ENCODE results near the gene OTOP2.
A peak's percentile ranks its signal among the peaks of the same experiment; 100 is the strongest.
"Not testable (repeated sequence)": the region's sequence is repeated elsewhere in the genome, so short reads cannot be mapped to it uniquely, and the experiment has no call there.

Gene OTOP2

DNA sequence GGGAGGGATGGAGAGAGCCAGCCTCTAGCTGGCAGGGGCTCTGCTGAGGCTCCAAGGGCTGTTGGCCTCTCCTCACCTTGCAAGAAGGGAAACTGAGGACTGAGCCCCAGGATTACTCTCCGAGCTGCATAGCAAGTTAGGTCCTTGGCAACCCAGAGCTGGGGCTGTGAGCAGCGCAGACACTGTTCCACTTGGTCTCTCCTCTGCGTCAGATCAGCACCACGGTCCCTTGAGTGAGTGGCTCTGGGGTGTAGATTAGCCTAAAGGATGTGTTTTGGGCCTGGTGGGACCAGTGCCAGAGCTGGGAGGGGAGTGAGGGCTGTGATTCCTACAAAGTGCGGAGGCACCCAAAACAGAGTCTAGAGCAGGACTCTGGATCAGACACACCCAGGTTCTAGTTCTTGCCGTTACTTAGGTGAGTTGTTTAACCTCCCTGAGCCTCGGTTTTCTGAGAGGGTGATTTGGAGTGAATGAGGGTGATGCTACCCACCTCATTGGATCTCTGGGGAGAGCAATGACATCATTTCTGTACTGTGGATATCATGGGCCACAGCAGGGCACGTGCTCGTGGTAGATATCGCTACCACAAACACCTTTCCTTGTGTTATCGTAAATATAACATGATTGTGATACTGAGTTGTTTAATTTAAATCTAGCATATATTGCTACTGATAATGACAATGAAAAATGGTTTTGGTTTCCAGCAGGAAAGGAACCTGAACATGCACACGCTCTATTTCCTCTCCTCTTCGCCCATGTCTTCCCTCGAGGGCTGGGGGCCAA, 22.5 kb upstream of the OTOP2 start:
- FAIRE-seq (no peak), DNase-seq (ENCODE audit: low spot score) (no peak)

GRCh38 chr17:74903034-74903433, 21.0 kb upstream of the OTOP2 start:
- no peak for DNase-seq (ENCODE audit: low spot score)
- no peak for FAIRE-seq

GRCh38 chr17:74903671-74904070, 20.4 kb upstream of the OTOP2 start:
- DNase-seq (ENCODE audit: low spot score), result no peak
- FAIRE-seq, result peak; percentile 20

GRCh38 chr17:74904687-74905409, 19.2 kb upstream of the OTOP2 start:
- peak; percentile 94 for FAIRE-seq
- DNase-seq (ENCODE audit: low spot score), result no peak

DNA sequence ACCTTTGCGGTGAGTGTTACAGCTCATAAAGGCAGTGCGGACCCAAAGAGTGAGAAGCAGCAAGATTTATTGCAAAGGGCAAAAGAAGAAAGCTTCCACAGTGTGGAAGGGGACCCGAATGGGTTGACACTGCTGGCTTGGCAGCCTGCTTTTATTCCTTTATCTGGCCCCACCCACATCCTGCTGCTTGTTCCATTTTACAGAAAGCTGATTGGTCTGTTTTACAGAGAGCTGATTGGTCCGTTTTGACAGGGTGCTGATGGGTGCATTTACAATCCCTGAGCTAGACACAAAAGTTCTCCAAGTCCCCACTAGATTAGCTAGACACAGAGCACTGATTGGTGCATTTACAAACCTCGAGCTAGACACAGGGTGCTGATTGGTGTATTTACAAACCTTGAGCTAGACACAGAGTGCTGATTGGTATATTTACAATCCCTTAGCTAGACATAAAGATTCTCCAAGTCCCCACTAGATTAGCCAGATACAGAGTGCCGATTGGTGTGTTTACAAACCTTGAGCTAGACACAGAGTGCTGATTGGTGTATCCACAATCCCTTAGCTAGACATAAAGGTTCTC, 17.8 kb upstream of the OTOP2 start:
- not testable (repeated sequence) for FAIRE-seq; DNase-seq (ENCODE audit: low spot score)

DNA sequence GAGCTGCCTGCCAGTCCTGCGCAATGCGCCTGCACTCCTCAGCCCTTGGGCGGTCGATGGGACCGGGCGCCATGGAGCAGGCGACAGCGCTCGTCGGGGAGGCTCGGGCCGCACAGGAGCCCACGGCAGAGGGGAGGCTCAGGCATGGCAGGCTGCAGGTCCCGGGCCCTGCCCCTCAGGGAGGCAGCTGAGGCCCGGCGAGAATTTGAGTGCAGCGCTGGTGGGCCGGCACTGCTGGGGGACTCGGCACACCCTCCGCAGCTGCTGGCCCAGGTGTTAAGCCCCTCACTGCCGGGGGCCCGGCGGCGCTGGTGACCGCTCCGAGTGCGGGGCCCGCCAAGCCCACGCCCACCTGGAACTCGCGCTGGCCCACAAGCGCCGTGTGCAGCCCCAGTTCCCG, 17.1 kb upstream of the OTOP2 start:
- DNase-seq (ENCODE audit: low spot score), result no peak
- FAIRE-seq, result no peak

DNA sequence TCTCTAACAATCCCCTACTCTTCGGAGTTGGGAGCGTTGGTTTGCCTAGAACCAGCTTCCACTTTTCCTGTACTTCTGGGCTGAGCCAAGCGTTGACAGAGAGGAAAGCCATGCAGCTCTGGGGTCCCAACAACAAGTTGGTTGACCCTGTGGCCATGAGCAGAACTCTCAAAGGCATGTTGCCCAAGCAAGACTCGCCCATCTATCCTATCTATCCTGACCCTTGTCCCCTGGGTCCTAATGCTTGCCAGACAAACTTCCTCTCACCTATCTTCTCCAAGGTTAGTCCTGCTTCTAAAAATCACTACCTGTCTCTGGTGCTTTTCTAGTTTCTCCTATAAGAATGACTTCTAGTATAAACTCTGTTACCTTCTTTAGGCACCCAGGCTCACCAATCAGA, 15.0 kb upstream of the OTOP2 start:
- DNase-seq (ENCODE audit: low spot score); FAIRE-seq: not testable (repeated sequence)

DNA sequence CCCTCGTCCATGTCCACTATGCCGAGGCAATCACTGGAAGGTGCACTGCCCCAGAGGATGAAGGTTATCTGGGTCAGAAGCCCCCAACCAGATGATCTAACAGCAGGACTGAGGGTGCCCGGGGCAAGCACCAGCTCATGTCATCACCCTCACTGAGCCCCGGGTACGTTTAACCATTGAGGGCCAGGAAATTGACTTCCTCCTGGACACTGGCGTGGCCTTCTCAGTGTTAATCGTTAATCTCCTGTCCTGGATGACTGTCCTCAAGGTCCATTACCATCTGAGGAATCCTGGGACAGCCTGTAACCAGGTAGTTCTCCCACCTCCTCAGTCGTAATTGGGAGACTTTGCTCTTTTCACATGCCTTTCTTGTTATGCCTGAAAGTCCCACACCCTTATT, 12.7 kb upstream of the OTOP2 start:
- not testable (repeated sequence) for FAIRE-seq; DNase-seq (ENCODE audit: low spot score)

GRCh38 chr17:74916136-74916850, 7.8 kb upstream of the OTOP2 start:
- FAIRE-seq, result no peak
- no peak for DNase-seq (ENCODE audit: low spot score)

GRCh38 chr17:74916851-74917199, 7.2 kb upstream of the OTOP2 start:
- FAIRE-seq (peak; percentile 99), DNase-seq (ENCODE audit: low spot score) (no peak)

GRCh38 chr17:74917430-74917829, 6.6 kb upstream of the OTOP2 start:
- DNase-seq (ENCODE audit: low spot score) (no peak), FAIRE-seq (no peak)

GRCh38 chr17:74918906-74919305, 5.2 kb upstream of the OTOP2 start:
- peak; percentile 9 for FAIRE-seq
- no peak for DNase-seq (ENCODE audit: low spot score)

- FAIRE-seq (no peak), DNase-seq (ENCODE audit: low spot score) (no peak)
Observed at GRCh38 chr17:74919440-74920305, 4.4 kb upstream of the OTOP2 start.

DNA sequence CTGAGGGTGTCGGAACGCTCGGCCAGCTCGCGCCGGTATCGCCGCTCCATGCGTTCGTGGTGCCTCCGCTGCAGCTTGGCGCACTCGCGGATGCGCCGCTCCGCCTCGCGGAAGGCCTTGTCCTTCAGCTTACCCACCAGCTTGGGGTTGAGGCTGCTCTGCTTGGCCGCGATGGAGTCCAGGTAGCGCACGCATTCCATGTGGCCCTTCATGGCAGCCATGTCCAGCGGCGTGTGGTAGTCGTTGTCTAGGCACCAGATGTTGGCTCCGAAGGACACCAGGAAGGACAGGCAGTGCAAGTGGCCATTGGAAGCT, 3.8 kb upstream of the OTOP2 start:
- DNase-seq (ENCODE audit: low spot score), result no peak
- FAIRE-seq, result peak; percentile 35

GRCh38 chr17:74920642-74921025, 3.4 kb upstream of the OTOP2 start:
- DNase-seq (ENCODE audit: low spot score) (no peak), FAIRE-seq (peak; percentile 17)

DNA sequence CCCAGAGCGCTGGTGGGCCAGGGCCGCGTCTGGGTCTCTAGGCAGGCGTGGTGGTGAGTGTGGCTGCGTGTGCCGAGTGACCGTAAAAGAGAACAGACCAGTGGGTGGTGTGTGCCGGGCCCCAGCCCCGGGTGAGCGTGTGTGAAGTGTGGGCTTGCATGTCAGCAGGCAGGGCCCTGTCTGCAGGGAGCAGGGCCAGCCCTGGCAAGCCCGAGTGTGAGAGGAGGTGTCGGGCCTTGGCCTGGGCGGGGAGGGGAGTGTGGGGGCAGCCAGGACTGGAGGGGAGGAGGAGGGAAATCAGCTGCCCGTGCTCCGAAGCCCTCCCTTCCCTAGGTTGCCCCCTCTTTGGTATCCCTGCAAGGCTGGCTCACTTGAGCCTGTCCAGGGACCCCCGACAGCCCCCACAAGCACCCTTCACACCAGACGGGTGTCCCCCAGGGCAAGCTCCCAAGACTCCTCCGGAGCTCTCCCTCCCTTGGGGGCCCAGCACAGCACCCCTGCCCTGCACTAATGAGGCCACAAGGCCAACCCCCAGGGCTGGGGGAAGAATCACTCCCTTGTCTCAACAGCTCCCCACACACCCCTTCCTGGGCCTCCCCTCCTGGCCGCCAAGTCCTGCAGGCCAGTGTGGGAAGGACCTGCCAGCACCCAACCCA, 2.9 kb upstream of the OTOP2 start:
- DNase-seq (ENCODE audit: low spot score), result no peak
- peak; percentile 32 for FAIRE-seq

DNA sequence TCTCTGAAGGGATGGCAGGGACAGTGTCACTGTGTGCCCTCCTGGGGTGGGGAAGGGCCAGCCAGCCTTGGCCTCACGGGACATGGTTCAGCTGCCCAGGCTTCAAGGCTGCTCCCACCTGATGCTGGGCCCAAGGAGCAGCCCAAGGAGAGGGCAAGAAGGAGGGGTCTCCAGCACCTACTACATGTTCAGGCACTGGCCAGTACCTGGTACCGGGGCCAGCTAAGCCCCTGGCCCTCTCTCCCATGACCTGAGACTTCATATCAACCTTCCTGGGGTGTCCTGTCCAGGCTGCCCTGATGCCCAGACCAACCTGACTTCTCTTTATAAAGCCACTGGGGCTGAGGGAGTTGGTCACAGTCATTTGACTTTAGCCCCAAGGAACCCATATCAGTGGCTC, 2.3 kb upstream of the OTOP2 start:
- DNase-seq (ENCODE audit: low spot score), result no peak
- no peak for FAIRE-seq

GRCh38 chr17:74922172-74922571, 1.9 kb upstream of the OTOP2 start:
- no peak for DNase-seq (ENCODE audit: low spot score)
- FAIRE-seq, result no peak

DNA sequence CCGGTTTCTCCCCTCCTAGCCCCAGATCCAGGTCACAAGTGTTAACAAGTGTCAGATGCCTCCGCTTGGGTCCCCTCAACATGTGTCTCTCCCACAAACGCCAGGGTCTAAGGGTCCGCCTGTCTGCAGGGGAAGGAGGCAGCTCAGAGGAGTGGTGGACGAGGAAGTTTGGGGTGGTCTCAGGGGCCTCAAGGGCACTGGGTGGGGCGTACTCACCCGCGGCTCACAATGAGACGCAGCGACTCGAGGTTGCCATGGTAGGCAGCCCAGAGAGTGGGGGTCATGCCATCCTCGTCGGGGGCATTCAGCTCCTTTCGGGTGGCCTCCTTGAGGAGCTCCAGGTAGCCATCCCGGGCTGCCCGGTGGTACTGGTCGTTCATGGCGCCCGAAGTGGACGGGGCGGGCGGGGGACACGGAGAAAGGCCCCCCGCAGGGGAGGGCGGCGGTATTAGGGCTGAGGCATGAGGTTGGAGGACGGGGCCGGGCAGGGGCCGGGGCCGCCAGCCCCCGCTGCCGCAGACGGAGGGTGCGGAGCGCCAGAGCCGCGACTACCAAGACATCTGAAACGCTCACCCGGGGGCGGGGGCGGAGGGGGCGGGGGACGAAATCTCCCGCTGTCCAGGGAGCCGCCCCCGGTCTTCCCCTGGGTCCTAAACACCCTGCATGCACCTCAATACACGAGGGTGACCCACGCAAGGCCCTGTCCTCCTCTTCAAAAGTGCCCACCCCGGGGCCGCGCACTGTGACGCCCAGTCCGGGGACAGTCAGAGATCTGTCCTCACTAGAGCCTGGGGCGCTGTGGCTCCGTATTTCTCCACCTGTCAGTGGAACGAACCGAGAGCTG, 1.2 kb upstream of the OTOP2 start, which contains the start of gene USH1G:
Gene USH1G, minus strand, starts transcription at position 562 of the 844 bp plus-strand sequence. Its CDS starts 182 bp downstream, at position 380.
- FAIRE-seq, result no peak

More for the DNA sequence above, 1.2 kb upstream of the OTOP2 start, which contains the start of gene USH1G:
- DNase-seq (ENCODE audit: low spot score), result peak; percentile 84

Data from urothelium cell line (cell line).